Peyer's patch (tissue), 4 donors: ENCODE measurements around the gene SIRT1. TPM values are rescaled to one million over a fixed set of nuclear protein-coding genes. Genes with fewer than 3 reads are reported as not detected.
"Not testable (repeated sequence)": the region's sequence is repeated elsewhere in the genome, so short reads cannot be mapped to it uniquely, and the experiment has no call there.

Source experiments
- DNase-seq, 3 donors: peaks; one replicate each; pipeline ENCODE4 v3.0.0-alpha.2; 2017 to 2019
- H3K27ac ChIP-seq, 4 donors: fragments of 200-600 bp; sonication (generic); one replicate each; pipeline ENCODE4 v1.5.1; 2016 to 2019
- H3K27me3 ChIP-seq, 2 donors: fragments of 200-600 bp; sonication (generic); one replicate each; pipeline ENCODE4 v1.5.1; 2019
- H3K36me3 ChIP-seq, 3 donors: fragments of 200-600 bp; sonication (generic); one replicate each; pipeline ENCODE4 v1.5.1; 2016 to 2019
- H3K4me1 ChIP-seq, 4 donors: fragments of 200-600 bp; sonication (generic); one replicate each; pipeline ENCODE4 v1.5.1; 2016 to 2019
- H3K4me3 ChIP-seq, 4 donors: fragments of 200-600 bp; sonication (generic); 1 replicate in 3 of 4; 2 replicates in 1 of 4; pipeline ENCODE4 v1.5.1; 2016 to 2019; ENCODE audit warnings: mild to moderate bottlenecking in 1 of 4
- H3K9me3 ChIP-seq, 4 donors: fragments of 200-600 bp; sonication (generic); one replicate each; pipeline ENCODE4 v1.5.1; 2016 to 2019; ENCODE audit warnings: mild to moderate bottlenecking in 1 of 4
- POLR2A ChIP-seq, 2 donors: fragments of 450-650 bp; IDR thresholded peaks; one replicate each; pipeline ENCODE4 v1.5.1; 2017; ENCODE audit warnings: antibody characterized with exemption in 2 of 2, mild to moderate bottlenecking in 2 of 2, moderate library complexity in 2 of 2
- total RNA-seq, 4 donors: library from RNA; depleted of rRNA; stranded (reverse); fragments of >200 nt; gene quantifications; one replicate each; pipeline ENCODE4 v1.1.0, GENCODE V29; 2016
- TF ChIP-seq, protein P1 (sequence below), 6 experiments: fragments of 450-650 bp in 4 of 6; fragments of 200-600 bp in 2 of 6; sonication (generic) in 1 of 6; IDR thresholded peaks; one replicate each; pipeline ENCODE4 v1.5.1; 2017 to 2019; ENCODE audit warnings: antibody characterized with exemption in 6 of 6, mild to moderate bottlenecking in 3 of 6, moderate library complexity in 1 of 6

SIRT1 gene
- total RNA-seq = 10 to 100 TPM; 12.1 to 25.6 (median 14.0) TPM

DNA sequence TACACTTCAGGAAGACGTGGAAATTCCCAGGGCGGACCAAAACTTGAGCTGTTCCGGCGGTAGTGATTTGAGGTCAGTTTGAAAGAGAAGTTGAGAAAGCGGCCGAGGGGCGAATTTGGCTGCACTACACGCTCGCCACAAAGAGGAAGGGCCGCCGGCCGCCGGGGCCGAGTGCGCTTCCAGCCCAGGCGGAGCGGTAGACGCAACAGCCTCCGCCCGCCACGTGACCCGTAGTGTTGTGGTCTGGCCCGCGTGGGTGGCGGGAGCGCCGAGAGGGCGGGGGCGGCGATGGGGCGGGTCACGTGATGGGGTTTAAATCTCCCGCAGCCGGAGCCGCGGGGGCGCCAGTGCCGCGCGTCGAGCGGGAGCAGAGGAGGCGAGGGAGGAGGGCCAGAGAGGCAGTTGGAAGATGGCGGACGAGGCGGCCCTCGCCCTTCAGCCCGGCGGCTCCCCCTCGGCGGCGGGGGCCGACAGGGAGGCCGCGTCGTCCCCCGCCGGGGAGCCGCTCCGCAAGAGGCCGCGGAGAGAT lies at the start of gene SIRT1:
Gene SIRT1, plus strand, starts transcription at position 344 of the 529 bp plus-strand sequence. Its CDS starts 66 bp downstream, at position 410.
- DNase-seq = peak; percentile 97 to 99 (median 98)
- Histone ChIP-seq H3K9me3 (no peaks in the 10 kb centered on the region), H3K27me3 (no peaks in the 10 kb centered on the region), H3K4me1 (peaks cover 0 to 10% (median 5%) of the 10 kb centered on the region in 4 donors), H3K36me3 (peaks cover 0 to 26% (median 0%) of the 10 kb centered on the region in 3 donors), H3K27ac (peak within 1 kb of the TSS; percentile 92 to 99 (median 96)), H3K4me3 (peak within 1 kb of the TSS; percentile 65 to 89 (median 77))
- peak; percentile 93 to 95 for TF ChIP-seq POLR2A (IDR thresholded peaks at IDR 0.05)
- TF ChIP-seq, protein P1, sequence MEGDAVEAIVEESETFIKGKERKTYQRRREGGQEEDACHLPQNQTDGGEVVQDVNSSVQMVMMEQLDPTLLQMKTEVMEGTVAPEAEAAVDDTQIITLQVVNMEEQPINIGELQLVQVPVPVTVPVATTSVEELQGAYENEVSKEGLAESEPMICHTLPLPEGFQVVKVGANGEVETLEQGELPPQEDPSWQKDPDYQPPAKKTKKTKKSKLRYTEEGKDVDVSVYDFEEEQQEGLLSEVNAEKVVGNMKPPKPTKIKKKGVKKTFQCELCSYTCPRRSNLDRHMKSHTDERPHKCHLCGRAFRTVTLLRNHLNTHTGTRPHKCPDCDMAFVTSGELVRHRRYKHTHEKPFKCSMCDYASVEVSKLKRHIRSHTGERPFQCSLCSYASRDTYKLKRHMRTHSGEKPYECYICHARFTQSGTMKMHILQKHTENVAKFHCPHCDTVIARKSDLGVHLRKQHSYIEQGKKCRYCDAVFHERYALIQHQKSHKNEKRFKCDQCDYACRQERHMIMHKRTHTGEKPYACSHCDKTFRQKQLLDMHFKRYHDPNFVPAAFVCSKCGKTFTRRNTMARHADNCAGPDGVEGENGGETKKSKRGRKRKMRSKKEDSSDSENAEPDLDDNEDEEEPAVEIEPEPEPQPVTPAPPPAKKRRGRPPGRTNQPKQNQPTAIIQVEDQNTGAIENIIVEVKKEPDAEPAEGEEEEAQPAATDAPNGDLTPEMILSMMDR (IDR thresholded peaks at IDR 0.05) = peak in 1 of 6 experiments; percentile 4

DNA sequence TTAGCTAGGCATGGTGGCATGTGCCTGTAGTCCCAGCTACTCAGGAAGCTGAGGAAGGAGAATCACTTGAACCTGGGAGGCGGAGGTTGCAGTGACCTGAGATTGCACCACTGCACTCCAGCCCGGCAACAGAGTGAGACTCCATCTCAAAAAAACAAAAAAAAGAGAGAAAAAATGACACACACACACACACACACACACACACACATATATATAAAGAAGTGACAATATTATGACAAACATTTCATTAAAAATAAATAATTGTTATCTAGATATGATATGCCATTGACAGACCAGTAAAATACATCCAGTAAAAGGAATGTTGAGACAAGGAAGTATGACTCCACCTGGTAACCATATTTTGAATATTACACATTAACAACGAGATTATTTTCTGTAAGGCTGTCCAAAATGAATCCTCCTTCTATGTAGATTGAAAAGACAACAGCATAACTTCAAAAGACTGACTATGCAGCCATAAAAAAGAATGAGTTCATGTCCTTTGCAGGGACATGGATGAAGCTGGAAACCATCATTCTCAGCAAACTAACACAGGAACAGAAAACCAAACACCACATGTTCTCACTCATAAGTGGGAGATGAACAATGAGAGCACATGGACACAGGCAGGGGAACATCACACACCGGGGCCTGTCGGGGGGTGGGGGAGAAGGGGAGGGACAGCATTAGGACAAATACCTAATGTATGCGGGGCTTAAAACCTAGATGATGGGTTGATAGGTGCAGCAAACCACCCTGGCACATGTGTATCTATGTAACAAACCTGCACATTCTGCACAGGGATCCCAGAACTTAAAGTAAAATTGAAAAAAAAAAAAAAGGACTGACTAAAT lies 48.7 kb upstream of the SIRT1 start:
- not testable (repeated sequence) for H3K4me1 ChIP-seq, H3K4me3 ChIP-seq, H3K9me3 ChIP-seq, DNase-seq, H3K27ac ChIP-seq, H3K36me3 ChIP-seq, H3K27me3 ChIP-seq

DNA sequence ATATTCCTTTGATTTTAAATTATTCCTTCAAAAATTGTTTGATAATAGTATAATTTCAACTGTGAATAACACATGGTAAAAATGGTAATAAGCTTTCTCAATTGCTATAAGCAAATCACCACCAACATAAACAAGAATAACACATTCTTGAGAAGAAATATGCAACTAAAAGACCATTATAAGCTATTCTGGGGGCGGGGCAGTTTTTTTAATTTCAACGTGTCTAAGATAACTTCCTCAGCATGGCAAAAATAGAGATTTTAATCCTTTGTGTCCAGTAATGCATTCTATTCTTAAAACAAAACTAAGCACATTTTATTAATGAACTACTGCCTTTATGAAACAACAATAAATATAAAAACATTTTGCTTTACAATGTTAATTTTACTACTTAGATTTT lies 48.0 kb upstream of the SIRT1 start:
- no peaks in the 10 kb centered on the region for H3K36me3 ChIP-seq
- no peak overlapping the region for H3K27ac ChIP-seq
- TF ChIP-seq, protein P1 (IDR thresholded peaks at IDR 0.05) = no peak
- no peak for TF ChIP-seq POLR2A (IDR thresholded peaks at IDR 0.05)
- no peak overlapping the region for H3K4me3 ChIP-seq
- no peaks in the 10 kb centered on the region for H3K4me1 ChIP-seq
- no peak for DNase-seq
- no peaks in the 10 kb centered on the region for H3K27me3 ChIP-seq
- H3K9me3 ChIP-seq = no peaks in the 10 kb centered on the region

DNA sequence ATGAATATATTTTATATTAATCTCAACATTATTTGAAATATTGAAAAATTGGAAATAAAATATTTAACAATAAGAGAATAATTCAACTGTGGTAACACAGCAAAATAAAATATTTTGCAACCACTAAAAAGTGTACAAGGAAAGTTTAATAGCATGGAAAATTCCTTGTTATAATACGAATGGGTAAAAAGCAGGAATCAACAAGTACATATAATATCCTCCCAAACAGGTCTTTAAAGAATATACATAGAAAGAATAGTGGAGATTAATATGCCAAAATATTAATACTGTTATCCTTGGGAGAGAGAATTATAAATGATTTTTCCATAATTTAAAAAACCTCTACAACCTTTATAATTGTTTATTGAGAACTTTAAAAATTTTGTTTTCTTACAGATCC lies 47.5 kb upstream of the SIRT1 start:
- H3K27me3 ChIP-seq = no peaks in the 10 kb centered on the region
- H3K27ac ChIP-seq = no peak overlapping the region
- no peaks in the 10 kb centered on the region for H3K36me3 ChIP-seq
- H3K4me3 ChIP-seq = no peak overlapping the region
- TF ChIP-seq, protein P1 (IDR thresholded peaks at IDR 0.05) = no peak
- no peak for TF ChIP-seq POLR2A (IDR thresholded peaks at IDR 0.05)
- no peak for DNase-seq
- H3K9me3 ChIP-seq = no peaks in the 10 kb centered on the region
- no peaks in the 10 kb centered on the region for H3K4me1 ChIP-seq

DNA sequence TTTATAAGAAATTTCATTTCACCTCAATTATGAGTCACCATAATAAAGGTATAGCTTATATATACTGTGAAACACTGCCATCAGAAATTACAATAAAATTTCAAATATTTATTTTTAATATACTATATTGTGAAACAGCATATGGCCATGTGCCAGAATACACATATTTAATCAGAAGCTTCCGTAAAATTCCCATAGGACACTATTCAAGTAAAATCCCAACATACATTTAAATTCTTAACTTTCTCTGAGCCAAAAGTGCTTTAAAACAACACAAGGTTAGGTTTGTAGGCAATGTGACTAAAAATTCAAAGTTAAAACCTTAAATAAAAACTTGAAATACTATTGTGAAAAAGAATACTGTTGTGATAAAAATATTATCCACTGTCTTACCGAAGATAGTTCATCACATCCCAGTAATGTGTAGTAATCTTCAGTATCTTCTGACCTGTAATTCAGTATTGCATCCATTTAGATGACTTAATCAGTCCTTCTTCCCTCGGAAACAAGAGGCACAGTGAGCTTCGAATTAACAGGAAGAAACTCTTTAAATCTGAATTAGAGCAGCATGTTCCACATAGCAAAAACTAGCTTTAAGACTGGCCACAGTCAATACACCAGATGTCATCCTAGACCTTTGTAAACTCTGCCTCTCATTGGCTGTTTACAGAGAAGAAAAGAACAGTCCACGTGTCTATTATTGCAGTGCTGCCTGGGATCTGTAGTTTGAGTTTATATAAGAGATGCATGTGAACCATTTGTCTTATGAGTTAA lies 46.7 kb upstream of the SIRT1 start, which contains the start of gene DNAJC12:
Gene DNAJC12, minus strand, starts transcription at position 648 of the 774 bp plus-strand sequence. Its CDS starts 177 bp downstream, at position 471.
- Histone ChIP-seq H3K4me3 (peak within 1 kb of the TSS in 2 of 4 donors; percentile 19 to 26), H3K27me3 (no peaks in the 10 kb centered on the region), H3K36me3 (no peaks in the 10 kb centered on the region), H3K9me3 (no peaks in the 10 kb centered on the region), H3K4me1 (no peaks in the 10 kb centered on the region), H3K27ac (no peak within 1 kb of the TSS)
- TF ChIP-seq POLR2A (IDR thresholded peaks at IDR 0.05) = no peak
- DNase-seq = no peak

DNA sequence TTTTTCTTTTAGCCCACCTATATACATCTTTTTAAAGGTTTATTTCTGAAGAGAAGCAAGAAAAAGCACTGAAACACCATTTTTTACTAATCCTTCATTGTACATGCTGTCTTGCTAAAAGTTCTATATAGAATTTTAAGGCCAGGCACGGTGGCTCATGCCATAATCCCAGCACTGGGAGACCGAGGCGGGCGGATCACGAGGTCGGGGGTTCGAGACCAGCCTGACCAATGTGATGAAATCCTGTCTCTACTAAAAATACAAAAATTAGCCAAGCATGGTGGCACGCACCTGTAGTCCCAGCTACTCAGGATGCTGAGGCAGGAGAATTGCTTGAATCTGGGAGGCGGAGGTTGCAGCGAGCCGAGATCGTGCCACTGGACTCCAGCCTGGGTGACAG lies 44.9 kb upstream of the SIRT1 start:
- not testable (repeated sequence) for H3K4me3 ChIP-seq, H3K36me3 ChIP-seq, DNase-seq, H3K27me3 ChIP-seq, H3K4me1 ChIP-seq, H3K27ac ChIP-seq, H3K9me3 ChIP-seq

DNA sequence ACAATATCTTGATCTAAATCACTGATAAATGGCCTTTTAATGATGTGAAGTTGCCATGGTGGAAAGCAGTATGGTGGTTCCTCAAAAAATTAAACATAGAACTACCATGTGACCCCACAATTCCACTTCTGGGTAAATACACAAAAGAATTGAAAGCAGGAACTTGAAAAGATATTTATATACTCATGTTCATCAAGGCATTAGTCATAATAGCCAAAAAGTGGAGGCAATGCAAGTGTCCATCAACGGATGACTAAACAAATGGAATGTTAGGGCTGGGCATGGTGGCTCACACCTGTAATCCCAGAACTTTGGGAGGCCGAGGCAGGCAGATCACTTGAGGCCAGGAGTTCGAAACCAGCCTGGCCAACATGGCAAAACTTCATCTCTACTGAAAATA lies 44.5 kb upstream of the SIRT1 start:
- Histone ChIP-seq H3K27me3 (no peaks in the 10 kb centered on the region), H3K9me3 (no peaks in the 10 kb centered on the region), H3K4me1 (no peaks in the 10 kb centered on the region), H3K36me3 (no peaks in the 10 kb centered on the region), H3K4me3 (no peak overlapping the region), H3K27ac (no peak overlapping the region)
- TF ChIP-seq, protein P1 (IDR thresholded peaks at IDR 0.05) = no peak
- no peak for TF ChIP-seq POLR2A (IDR thresholded peaks at IDR 0.05)
- DNase-seq = no peak
